HG03520 (cell line): ENCODE measurements around the gene VTI1A.

Source experiments
- ATAC-seq: cut with Tn5 transposase; IDR thresholded peaks from one replicate; pipeline ENCODE4 v1.9.1; 2021; ENCODE audit warnings: mild to moderate bottlenecking, moderate library complexity; ENCODE audit not compliant: unreplicated experiment

VTI1A gene

DNA sequence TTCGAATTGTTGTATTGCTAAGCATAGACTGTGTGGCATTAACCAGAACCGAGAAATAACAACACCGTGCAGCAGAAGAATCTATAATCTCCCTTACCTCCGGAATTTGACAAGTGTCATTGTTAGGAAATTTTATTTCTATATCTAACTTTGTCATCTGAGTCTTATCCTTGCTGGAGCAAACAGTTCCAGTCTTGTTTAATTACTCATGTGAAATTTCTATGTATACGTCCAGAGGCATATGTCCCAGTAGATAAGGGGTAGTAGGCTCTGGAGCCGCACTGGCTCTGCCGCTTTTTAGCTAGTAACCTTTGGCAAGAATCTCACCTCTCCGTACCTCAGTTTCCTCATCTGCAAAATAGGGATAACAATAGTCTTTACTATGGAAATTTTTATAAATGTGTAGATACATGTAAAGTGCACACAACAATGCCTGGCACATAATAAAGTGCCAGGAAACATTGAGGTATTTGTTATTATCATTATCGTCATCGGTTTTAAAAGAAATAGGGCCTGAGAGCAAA, 228.6 kb downstream of the VTI1A start:
- ATAC-seq, result no peak

DNA sequence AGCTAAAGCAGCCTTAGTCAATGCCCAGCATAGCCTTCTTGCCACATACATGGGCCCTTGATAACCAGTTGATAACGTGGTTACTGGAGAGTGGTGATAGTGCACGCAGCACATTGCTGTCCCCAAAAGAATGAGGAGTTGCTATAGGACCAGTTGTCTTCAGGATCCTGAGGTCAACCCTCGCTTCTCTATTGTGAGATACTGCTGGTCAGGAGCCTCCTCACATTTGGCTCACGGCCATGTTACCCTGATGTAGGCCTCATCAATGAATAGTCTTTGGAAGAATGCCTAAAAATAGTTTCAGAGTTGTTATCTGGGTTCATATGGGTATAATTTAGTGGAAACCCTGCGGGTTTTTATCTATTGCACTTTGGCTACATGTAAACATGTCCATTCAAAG, 230.7 kb downstream of the VTI1A start:
- no peak for ATAC-seq

DNA sequence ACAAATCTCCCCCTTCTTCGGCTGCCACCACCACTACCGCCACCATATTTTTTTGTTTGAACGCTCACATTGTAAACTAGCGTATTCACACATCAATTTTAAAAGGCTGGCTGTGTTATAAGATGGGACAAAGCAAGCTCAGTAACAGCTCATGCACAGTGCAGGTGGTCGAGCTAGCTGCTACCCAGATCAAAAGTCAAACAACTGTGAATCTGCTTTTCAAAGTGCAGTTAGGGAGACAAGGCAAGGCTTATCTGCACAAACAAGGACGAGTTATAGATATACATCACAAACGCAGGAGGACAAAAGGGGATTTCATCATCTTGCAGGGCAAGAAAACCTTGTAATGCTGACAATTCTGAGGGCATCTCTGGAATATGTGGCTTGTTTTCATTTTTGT, 231.6 kb downstream of the VTI1A start:
- no peak for ATAC-seq

DNA sequence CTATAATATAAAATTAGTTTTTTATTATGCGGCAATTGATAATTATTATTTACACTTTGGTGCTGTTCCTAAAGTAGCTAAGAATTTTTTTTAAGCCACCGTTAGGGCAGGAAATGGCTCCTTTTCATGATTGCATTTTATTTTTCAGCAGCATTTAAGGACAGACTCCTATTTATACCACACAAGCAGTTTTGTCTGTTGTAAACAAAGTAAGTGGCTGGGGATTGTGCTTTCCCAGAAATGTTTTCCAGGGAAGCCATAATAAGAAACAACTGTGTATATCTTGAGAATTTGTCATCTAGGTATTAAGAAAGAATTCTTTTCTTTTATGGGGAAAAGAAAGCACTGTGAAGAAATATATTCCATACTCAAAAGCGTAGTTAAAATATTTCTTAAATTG, 232.0 kb downstream of the VTI1A start:
- no peak for ATAC-seq

DNA sequence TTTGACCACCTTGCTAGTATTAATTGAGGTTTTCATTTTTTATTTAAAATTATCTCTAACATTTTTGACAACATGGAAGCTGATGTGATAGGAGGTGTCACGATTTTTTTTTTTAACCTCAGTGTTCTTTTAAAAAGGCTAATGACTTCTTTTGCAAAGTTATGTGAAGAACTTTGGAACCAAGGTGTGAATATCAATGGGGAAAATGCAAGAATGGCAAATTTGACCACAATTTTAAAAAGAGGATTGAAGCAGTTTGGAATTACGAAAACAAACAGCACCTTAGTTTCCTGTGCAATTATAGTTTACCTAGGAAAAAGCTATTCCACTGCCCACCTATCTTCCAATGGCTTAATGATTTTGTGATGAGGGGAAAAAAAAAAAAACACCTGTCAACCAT, 232.4 kb downstream of the VTI1A start:
- ATAC-seq, result no peak

DNA sequence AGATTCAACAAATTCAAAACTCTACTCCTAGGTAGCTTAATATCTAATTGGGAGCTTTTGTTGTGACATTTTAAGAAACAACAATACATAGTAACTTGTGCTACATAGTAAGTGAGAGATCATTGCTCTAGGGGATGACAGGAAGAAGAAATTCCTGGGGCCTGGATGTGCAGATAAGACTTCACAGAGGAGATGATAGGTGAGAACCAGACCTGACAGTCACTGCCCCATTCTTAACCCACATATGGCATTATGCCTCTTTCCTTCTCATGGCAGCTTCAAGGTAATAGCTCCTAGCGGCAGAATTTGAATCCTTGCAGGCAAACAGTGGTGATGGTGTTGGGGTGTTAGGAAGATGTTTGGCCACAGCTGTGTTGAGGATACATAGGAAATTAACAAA, 233.6 kb downstream of the VTI1A start:
- no peak for ATAC-seq

DNA sequence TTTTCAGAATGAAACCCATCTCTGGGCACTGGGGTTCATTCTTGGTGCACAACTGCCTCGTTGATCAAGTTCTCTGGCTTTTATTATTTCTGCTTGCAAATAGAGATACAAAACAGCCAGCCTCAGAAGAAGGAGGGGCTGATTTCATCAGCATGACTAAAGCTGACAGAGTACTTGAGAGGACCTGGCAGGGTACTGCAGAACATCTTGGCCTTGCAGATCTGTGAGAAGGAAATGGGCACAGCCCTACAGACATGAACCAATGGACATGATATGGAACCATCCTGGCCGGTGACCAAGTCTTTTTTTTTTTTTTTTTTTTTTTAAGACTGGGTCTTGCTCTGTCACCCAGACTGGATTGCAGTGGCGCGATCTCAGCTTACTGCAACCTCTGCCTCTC, 240.6 kb downstream of the VTI1A start:
- no peak for ATAC-seq

DNA sequence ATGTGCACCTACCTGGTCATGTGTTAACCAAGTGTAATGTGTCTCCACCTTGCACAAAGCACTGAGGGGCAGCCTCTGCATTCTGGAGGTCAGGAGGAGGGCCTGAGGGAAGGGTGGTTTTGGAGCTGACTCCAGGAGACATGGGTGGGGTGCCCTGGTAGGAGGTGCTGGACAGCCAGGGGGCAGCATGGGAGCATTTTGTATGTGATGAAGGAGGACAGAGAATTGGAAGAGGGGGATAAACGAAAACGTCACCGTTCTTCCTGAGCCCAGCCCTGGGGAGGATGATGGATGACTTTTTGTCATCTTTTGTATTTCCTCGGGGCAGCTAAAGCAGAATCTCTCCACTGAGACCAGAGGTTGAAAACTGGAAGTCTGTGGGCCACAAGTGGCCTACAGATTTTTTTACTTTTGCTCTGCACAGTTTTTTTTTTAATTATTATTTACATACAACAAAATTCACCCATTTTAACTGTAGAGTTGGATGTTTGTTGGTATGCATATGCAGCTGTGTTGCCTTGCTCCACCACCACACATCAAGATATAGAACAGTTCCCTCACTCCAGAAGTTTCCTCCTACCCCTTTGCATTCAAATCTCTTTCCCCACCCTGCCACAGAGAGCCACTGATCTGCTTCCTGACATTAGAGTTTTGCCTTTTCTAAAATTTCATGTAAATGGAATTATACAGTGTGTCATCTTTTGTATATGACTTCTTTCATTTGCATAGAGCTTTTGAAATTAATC, 242.5 kb downstream of the VTI1A start:
- no peak for ATAC-seq

DNA sequence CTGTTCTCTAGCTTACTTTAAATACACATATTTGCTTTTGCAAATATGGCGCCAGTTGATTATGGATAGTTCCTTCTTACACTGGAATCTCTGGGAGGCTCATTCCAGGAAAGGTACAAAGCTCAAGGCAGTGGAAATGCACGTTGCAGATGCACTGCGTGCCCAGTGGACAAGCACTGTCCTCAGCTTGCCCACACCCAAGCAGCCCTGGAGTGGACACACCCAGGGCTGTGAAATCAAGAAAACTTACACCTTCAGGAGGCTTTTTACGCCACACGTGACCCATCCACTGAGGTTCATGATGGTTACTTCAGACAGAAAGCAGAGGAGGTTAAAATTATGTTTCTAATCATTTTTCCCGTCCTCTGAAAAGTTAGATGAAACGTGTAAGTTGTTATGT, 248.5 kb downstream of the VTI1A start:
- ATAC-seq, result no peak

DNA sequence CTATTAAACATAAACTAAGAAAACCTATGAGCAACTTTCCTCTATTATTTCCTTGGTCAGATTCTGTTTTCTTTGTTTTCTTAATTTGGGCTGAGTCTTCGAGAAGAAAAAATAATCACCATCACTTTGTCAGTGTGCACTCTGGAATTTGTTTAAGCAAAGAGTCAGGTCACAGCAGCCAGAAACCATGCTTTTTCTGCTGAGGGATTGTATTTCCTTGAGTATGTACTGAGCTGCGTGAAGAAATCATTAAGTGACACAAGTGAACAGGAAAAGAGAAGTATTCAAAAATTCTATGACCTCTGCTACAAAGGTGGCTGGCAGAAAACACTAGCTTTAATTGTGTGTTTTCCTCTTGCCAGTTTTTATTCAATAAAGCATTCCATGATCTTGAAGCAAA, 249.6 kb downstream of the VTI1A start:
- ATAC-seq, result no peak

DNA sequence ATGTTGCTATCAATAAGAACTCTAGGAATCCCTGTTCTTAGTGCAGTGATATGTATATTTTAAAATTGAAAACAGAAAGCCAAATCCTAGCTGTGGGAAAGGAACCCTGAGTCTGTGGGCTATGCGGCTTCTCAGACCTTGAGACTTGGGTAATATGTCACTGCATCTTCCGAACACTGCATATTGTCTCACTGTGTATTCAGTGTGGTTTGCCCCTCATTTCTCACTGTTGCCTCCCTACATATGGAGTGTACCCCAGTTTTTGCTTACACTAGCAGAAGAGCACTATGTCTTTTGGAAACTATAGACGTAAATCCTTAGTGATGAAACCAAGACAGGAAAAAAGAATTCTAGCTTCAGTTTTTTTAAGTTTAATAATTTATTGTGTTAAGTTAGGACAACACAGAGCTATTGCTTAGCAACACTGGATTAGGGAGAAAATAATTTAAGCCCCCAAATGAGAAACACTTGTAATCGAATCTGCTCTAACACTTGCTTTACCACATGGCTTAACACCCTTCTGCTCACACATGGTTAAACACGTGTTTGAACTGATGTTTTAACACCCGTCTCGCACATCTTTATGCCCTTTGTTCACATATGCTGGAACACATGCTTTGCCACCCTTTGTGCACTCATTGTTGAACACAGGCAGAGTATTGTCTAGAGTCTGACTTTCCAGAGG, 251.3 kb downstream of the VTI1A start:
- no peak for ATAC-seq

DNA sequence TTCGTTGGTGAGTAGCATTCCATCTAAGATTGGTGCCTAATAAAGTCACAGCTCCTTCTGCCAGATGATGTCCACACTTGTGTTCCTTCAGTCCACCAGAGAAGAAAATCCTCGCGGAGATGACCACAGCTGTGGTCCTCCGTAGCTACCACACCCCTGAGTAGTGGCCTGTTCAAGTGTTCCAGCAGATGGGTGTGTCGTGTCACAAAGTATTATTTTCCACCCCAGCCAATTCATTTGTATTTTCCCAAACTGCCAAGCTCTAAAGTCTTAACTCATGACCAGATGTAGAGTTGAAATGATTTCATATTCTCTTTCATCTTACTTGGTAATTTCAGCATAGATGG, 251.8 kb downstream of the VTI1A start:
- ATAC-seq, result no peak

DNA sequence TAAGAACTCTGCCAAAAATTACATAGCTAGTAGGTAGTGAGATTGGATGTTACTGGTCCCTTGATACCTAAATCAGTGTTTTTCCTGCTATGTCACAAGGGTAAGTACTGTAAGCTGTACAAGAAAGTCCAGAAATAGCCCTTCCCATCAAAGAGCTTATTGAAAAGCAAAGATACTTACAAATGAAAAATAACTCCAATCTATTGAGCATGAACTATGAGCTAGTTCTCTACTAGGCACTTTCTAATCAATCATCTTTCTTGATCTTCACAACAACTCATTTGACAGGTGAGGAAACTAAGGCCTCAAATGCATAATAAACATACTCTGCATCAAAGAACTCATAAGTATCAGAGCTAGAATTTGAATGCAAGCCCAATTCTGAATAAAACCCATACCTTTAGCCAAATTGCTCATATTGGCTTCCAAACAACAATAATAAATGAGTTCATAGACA, 253.2 kb downstream of the VTI1A start:
- ATAC-seq, result no peak

DNA sequence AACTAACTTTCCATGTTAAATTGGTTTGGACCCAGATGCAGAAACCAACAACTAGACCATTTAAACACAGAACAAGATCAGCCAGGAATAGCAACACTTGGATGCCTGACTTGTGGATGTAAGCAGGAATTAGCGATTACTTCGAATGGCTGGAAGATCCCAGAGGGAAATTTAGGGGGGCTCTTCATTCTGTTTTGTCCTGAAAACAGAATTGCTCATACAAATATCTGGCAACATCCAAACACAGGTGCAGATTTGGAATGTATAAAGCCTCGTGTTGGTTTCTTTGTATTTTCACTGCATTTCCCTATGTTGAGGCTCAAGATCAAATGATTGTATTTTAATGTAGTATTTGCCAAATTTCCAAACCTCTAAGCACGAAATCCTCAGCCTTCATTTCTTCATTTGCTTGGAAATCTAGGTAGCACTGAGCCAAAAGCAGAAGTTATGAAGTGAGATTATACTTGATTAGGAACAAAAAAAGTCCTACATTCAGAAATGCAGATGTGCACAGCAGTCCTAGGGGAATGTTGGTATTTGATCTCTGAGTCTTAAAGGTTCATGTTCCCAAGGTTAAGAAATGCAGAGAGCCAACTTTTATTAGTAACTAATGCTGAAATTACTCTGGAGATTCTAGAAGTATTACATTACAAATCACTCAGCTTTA, 254.3 kb downstream of the VTI1A start:
- ATAC-seq, result no peak

DNA sequence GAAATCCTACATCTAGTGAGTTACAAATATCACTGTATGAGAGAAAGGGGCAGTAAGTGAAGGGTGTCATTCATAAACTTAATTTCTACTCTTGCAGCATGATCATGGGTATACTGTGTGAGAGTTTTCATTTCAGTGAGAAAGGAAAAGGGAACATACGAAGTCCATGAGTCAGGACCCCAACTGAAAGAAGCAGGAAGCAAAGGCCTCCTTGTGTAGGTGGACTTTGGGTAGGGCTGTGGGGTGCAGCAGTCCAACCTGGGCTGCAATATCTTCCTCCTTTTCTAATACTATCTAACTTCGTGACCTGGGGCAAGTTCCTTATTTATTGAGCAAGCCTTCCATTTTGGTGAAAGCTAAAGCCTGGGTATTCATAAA, 254.9 kb downstream of the VTI1A start:
- no peak for ATAC-seq

DNA sequence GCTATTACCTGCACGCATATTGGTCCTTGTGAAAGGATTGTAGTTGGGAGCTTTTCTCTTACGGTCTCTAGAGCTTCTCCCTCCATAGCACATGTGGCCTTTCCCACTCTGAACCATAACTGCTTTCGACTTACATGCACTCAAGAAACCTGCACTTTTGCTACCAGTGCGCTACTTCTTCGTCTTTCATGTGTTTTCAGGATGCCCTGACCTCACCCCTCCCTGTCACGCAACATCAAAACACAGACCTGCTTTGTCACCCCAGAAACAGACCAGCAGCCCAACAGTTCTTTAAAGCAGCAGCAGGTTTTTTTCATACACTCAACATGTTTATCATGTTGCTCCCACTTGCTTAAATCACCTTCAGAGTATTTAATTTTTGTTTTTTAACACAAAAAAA, 259.6 kb downstream of the VTI1A start:
- ATAC-seq, result no peak

DNA sequence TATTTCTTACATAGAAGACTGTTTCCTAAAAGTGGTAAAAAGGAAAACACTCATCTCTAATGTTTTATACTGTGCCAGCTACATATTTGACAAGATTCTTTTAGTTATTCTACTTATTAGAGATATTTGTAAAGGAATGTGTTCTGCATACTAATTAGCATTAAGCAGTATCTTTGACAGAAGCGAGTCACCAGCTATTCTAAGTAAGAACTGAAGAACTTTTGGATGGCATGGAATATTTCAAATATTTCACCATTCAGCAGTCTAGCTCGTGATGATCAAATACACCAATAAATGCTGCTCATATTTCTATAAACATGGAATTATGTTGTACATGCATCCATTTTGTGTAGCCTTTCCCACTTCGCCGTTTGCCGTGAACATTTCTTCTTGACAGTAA, 261.4 kb downstream of the VTI1A start:
- no peak for ATAC-seq

DNA sequence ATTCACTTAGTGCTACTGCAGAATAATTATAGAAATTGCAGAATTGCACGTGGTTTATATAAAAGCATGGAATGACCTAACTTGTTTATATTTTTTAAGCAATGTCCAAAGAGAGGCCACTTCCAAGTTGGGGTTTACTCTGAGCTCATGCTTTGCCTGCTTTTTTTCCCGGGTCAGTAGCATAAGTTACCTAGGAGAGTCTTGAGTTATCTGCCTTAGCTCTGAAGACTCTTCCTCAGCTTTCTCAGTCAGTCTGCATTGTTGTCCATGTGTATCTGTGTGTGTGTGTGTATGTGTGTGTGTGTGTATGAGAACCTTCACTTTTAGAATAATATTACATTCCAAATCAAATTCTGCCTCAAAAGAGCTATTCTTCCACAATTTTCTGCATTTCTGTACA, 263.5 kb downstream of the VTI1A start:
- ATAC-seq, result no peak

DNA sequence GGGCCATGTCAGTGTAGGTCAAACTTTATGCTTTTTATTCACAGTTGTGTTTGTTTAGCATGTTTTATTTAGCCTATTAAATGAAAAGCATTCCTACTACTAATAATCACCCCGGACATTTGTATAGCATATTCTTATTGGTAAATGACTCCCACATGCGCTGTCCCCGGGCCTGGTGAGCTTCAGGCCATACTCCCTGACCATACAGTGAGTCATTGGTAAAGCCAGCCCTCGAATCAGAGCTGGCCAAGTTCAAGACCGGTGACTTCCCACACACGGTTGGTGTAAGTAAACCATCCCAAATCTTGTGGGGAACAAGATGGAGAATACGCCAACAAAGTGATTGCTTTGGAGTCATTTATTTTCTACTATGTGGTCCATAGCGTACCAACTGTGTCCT, 264.4 kb downstream of the VTI1A start:
- no peak for ATAC-seq

DNA sequence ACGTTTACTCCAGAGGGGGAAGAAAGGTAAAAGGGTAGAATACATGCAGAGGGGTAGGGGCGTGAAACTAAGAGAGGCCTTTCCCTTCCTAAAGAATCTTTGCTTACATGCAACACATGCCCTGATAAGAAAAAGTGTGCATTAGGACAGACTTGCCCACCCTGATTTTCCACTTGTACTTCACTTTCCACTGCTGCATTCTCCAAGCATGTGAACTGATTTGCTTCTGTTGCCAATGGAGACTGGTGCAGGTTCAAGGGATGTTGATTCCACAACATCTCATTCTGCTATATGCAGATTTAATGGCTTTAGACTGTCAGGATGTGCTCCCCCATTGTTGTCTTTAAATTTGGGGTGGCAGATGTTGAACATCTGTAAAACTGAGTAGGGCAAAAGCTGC, 265.5 kb downstream of the VTI1A start:
- ATAC-seq, result no peak

DNA sequence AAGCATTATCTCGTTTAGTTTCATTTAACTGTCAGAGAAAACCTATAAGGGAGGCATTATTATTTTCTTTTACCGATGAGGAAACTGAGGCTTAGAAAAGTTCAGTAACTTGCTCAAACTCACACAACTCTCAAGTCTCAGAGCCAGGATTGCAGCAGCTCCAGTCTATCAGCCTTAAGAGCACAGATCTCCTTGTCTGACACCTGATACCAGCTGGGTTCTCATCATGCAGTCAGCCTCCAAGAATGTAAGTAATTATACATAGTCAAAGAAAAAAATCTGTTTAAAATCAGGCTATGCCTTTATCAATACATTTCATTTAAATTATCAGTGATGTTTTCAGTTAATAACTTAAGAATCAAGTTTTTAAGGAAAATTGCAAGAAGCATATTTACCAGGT, 266.4 kb downstream of the VTI1A start:
- ATAC-seq, result no peak

DNA sequence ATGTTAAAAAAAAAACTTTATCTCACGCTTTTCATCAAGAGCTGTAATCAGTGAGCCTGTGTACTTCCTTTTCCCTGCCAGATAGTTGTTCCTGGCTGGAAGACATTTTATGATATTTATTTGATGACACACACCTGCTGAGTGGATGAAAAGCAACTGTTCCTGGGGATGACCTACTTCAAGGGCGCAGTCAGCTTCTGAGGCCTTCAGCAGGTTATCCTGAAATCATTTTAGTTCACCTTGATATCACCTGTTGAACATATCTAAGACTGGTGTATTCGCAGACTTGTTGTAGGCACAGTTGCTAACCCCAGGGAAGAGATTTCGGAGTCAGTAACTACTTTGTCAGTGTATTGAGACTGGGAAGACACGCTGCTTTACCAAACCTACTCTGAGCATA, 268.6 kb downstream of the VTI1A start:
- no peak for ATAC-seq
